Endodermal cell (in vitro differentiated cells): ENCODE measurements around the gene CHD5. TPM values are rescaled to one million over a fixed set of nuclear protein-coding genes. Genes with fewer than 3 reads are reported as not detected.

Experiments used
- DNase-seq: peaks from one replicate; pipeline ENCODE4 v3.0.0-alpha.2; 2017
- H3K27ac ChIP-seq: 2 replicates; pipeline ENCODE4 v1.5.1; 2013; ENCODE audit warnings: mild to moderate bottlenecking, low read depth, low read length, moderate library complexity
- H3K27me3 ChIP-seq: 2 replicates; pipeline ENCODE4 v1.6.1; 2013; ENCODE audit warnings: mild to moderate bottlenecking, low read length, moderate library complexity; ENCODE audit not compliant: insufficient read depth, control insufficient read depth, poor library complexity, severe bottlenecking
- H3K36me3 ChIP-seq: 2 replicates; pipeline ENCODE4 v1.7.0; 2013; ENCODE audit warnings: mild to moderate bottlenecking, low read length, moderate library complexity; ENCODE audit not compliant: control insufficient read depth, insufficient read depth
- H3K4me1 ChIP-seq: one replicate; pipeline ENCODE4 v1.7.0; 2013; ENCODE audit warnings: low read length; ENCODE audit not compliant: control insufficient read depth, insufficient read depth
- H3K4me3 ChIP-seq: 2 replicates; pipeline ENCODE4 v1.5.1; 2013; ENCODE audit warnings: mild to moderate bottlenecking, low read length, moderate library complexity
- H3K9ac ChIP-seq: 2 replicates; pipeline ENCODE4 v1.6.1; 2013; ENCODE audit warnings: mild to moderate bottlenecking, low read length, moderate library complexity; ENCODE audit not compliant: poor library complexity, severe bottlenecking; ENCODE audit errors: extremely low read depth
- H3K9me3 ChIP-seq: 2 replicates; pipeline ENCODE4 v1.6.1; 2013; ENCODE audit warnings: mild to moderate bottlenecking, low read length, moderate library complexity; ENCODE audit not compliant: control insufficient read depth
- H3K27ac Mint-ChIP-seq: 2 replicates; pipeline ENCODE4 v1.8.0; 2020; ENCODE audit warnings: mixed read lengths
- H3K27me3 Mint-ChIP-seq: 2 replicates; pipeline ENCODE4 v1.8.0; 2021; ENCODE audit warnings: mild to moderate bottlenecking, mixed read lengths; ENCODE audit not compliant: insufficient read depth
- H3K36me3 Mint-ChIP-seq: 2 replicates; pipeline ENCODE4 v1.8.0; 2020; ENCODE audit warnings: low read depth, mixed read lengths
- H3K4me1 Mint-ChIP-seq: 2 replicates; pipeline ENCODE4 v1.8.0; 2020; ENCODE audit warnings: mixed read lengths
- H3K4me3 Mint-ChIP-seq: 2 replicates; pipeline ENCODE4 v1.8.0; 2020; ENCODE audit warnings: mild to moderate bottlenecking, moderate library complexity, mixed read lengths
- H3K9me3 Mint-ChIP-seq: 2 replicates; pipeline ENCODE4 v1.8.0; 2020; ENCODE audit warnings: mild to moderate bottlenecking, mixed read lengths
- whole genome bisulfite sequencing, 2 experiments: methylation state at CpG; one replicate each; pipeline versions ENCODE4 v1.1.5 to v1.1.7; 2013; ENCODE audit warnings: missing lambda C conversion rate in 2 of 2, mixed read lengths in 1 of 2; ENCODE audit not compliant: insufficient coverage in 1 of 2, insufficient read length in 1 of 2; 5-methylcytosine and 5-hydroxymethylcytosine counted together
- total RNA-seq, 2 donors: library from RNA; stranded (reverse); fragmentation: NEBNext Ultra II Directional in 1 of 2; extraction: Animal tissue kit (Norgen Biotek cat#: 25700) in 1 of 2; gene quantifications; 2 replicates in 1 of 2; 3 replicates in 1 of 2; pipeline ENCODE4 v1.2.1, GENCODE V29; 2021
- TF ChIP-seq, protein P1 (sequence below): fragments of 200-600 bp; sonication (generic); conservative IDR thresholded peaks from 2 replicates; pipeline ENCODE4 v1.5.0; 2021; ENCODE audit warnings: antibody characterized with exemption, mild to moderate bottlenecking

Gene CHD5
- total RNA-seq, 2 donors from 2014 or later: 0.40 to 0.69 TPM

- Histone ChIP-seq H3K27ac (peak overlapping the region; percentile 56), H3K4me1 (no peaks in the 10 kb centered on the region), H3K27me3 (no peaks in the 10 kb centered on the region), H3K9ac (peak overlapping the region; percentile 92), H3K9me3 (no peaks in the 10 kb centered on the region), H3K4me3 (peak overlapping the region; percentile 93), H3K36me3 (peaks cover 37% of the 10 kb centered on the region)
- H3K36me3 Mint-ChIP-seq: peaks cover 33% of the 10 kb centered on the region
- DNase-seq: no peak
- no peaks in the 10 kb centered on the region for H3K9me3 Mint-ChIP-seq
- peak overlapping the region; percentile 74 for H3K4me3 Mint-ChIP-seq
- TF ChIP-seq, protein P1, sequence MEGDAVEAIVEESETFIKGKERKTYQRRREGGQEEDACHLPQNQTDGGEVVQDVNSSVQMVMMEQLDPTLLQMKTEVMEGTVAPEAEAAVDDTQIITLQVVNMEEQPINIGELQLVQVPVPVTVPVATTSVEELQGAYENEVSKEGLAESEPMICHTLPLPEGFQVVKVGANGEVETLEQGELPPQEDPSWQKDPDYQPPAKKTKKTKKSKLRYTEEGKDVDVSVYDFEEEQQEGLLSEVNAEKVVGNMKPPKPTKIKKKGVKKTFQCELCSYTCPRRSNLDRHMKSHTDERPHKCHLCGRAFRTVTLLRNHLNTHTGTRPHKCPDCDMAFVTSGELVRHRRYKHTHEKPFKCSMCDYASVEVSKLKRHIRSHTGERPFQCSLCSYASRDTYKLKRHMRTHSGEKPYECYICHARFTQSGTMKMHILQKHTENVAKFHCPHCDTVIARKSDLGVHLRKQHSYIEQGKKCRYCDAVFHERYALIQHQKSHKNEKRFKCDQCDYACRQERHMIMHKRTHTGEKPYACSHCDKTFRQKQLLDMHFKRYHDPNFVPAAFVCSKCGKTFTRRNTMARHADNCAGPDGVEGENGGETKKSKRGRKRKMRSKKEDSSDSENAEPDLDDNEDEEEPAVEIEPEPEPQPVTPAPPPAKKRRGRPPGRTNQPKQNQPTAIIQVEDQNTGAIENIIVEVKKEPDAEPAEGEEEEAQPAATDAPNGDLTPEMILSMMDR: no peak
- peak overlapping the region; percentile 67 for H3K27ac Mint-ChIP-seq
- peaks cover 23% of the 10 kb centered on the region for H3K4me1 Mint-ChIP-seq
- H3K27me3 Mint-ChIP-seq: peaks cover 1% of the 10 kb centered on the region
- 0% methylated on average over 10 to 31 of the region's 31 CpGs for WGBS, 2 experiments
Observed at GRCh38 chr1:6198646-6199297, 18.7 kb upstream of the CHD5 start.

DNA sequence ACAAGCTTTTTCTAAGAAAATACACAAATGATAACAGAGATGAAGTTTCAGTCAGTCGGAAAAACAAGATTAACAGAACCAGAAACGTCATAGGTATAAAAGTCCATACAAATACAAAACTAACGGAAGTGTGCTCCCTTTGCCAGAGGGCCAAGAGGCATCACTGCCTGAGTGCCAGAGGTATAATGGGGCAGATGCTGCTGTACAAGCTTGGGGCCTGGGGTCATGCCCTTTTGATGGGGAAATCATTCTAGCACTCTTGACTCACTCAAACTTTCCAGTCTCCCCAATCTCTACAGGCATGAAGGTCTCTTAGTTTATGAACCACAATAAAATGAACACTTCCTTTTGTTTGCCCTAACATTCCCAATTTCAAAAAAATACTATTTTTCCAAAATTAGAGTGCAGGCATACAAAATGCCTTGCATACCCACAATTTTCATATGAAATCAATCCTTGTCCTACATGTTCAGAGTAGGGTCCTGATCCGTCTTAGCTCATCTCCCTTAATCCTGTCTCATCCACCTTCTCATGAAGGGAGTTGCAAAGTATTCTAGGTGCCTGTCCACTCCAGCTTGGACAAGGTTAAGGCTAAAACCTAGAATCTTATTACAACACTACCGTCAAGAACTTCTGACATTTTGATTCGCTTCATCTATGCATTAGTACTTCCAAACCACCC lies 17.8 kb upstream of the CHD5 start:
- Mint-ChIP-seq H3K9me3 (no peaks in the 10 kb centered on the region), H3K27ac (peak overlapping the region; percentile 67), H3K4me3 (peak overlapping the region; percentile 74), H3K36me3 (peaks cover 42% of the 10 kb centered on the region), H3K4me1 (peaks cover 23% of the 10 kb centered on the region), H3K27me3 (peaks cover 1% of the 10 kb centered on the region)
- TF ChIP-seq, protein P1: no peak
- H3K4me3 ChIP-seq: peak overlapping the region; percentile 93
- no peaks in the 10 kb centered on the region for H3K9me3 ChIP-seq
- no peak for DNase-seq
- peak overlapping the region; percentile 92 for H3K9ac ChIP-seq
- 74 to 75% methylated on average over 3 to 6 of the region's 6 CpGs for WGBS, 2 experiments
- peaks cover 46% of the 10 kb centered on the region for H3K36me3 ChIP-seq
- no peaks in the 10 kb centered on the region for H3K27me3 ChIP-seq
- no peaks in the 10 kb centered on the region for H3K4me1 ChIP-seq
- H3K27ac ChIP-seq: no peak overlapping the region

DNA sequence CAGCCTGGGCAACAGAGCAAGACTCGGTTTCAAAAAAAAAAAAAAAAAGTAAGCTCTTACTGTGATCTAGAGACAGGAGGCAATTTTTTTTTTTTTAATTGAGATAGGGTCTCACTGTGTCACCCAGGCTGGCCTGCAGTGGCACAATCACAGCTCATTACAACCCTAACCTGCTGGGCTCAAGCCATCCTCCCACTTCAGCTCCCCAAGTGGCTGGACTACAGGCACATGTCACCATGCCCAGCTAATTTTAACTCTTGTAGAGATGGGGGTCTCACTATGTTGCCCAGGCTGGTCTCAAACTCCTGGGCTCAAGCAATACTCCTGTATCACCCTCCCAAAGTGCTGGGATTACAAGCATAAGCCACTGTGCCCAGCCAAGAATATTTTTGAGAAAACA lies 11.8 kb upstream of the CHD5 start:
- H3K27ac Mint-ChIP-seq: no peak overlapping the region
- peaks cover 3% of the 10 kb centered on the region for H3K4me1 Mint-ChIP-seq

More for the DNA sequence above, 11.8 kb upstream of the CHD5 start:
- no peaks in the 10 kb centered on the region for H3K9me3 Mint-ChIP-seq
- H3K36me3 ChIP-seq: peaks cover 89% of the 10 kb centered on the region
- H3K9me3 ChIP-seq: no peaks in the 10 kb centered on the region
- no peaks in the 10 kb centered on the region for H3K4me1 ChIP-seq
- H3K9ac ChIP-seq: no peak overlapping the region
- no peak overlapping the region for H3K4me3 ChIP-seq
- H3K27ac ChIP-seq: no peak overlapping the region
- TF ChIP-seq, protein P1: no peak
- H3K4me3 Mint-ChIP-seq: no peak overlapping the region
- DNase-seq: no peak
- 94% methylated on average over 1 of the region's 1 CpG; no CpG with 5 or more reads in 1 of the 2 experiments for WGBS, 2 experiments
- H3K36me3 Mint-ChIP-seq: peaks cover 77% of the 10 kb centered on the region
- no peaks in the 10 kb centered on the region for H3K27me3 Mint-ChIP-seq
- no peaks in the 10 kb centered on the region for H3K27me3 ChIP-seq
